K562 (cell line): ENCODE measurements around the gene SCEL. TPM values are rescaled to one million over a fixed set of nuclear protein-coding genes. Genes with fewer than 3 reads are reported as not detected.

Source experiments
- ATAC-seq: fragments of 200-7000 bp; cut with Tn5 transposase; 3 replicates; pipeline ENCODE4 v1.9.1; 2020; ENCODE audit warnings: moderate library complexity
- BruUV-seq: library from RNA; stranded (reverse); fragments of 400-500 nt; replicated peaks from 2 replicates; lab custom pipeline; 2021; lab: Mats Ljungman, UMichigan
- CTCF ChIA-PET: fragments of 300-600 bp; formaldehyde crosslinking; extraction: SDS; loops from one replicate; lab custom pipeline; 2021; ENCODE audit warnings: low intra/inter-chr PET ratio; lab: Yijun Ruan, JAX
- POLR2A ChIA-PET: fragments of 300-600, 350-650 bp; sonication (Branson Sonifier 250); formaldehyde crosslinking; extraction: SDS; loops from one replicate; lab custom pipeline; 2021; ENCODE audit warnings: antibody characterized with exemption, inconsistent platforms; lab: Yijun Ruan, JAX
- DNase-seq, 4 experiments: peaks; one replicate each; pipeline versions ENCODE4 v3.0.0 to v3.0.0-alpha.2; 2011 to 2018; ENCODE audit warnings: low spot score in 3 of 4, mixed read lengths in 3 of 4; ENCODE audit errors: extremely low read depth in 1 of 4
- FAIRE-seq: peaks from 2 replicates; lab custom pipeline; 2011; peaks lifted over from hg19 to GRCh38; lab: Jason Lieb, UNC
- H2AFZ ChIP-seq: 2 replicates; pipeline ENCODE4 v1.6.0; 2011; ENCODE audit warnings: low read depth, low read length, control low read depth, inconsistent platforms
- H3K27ac ChIP-seq: fragments of 200-600 bp; 3 replicates; pipeline ENCODE4 v1.8.0; 2011; ENCODE audit warnings: low read depth, mild to moderate bottlenecking, control low read depth, inconsistent platforms, low read length, moderate library complexity, mixed read lengths; ENCODE audit errors: extremely low read depth
- H3K27me3 ChIP-seq, 2 experiments: fragments of 300-600 bp in 1 of 2; 2 replicates in 1 of 2; 3 replicates in 1 of 2; pipeline versions ENCODE4 v1.6.0 to v1.8.0; 2011; ENCODE audit warnings: inconsistent platforms in 2 of 2, low read length in 2 of 2, mild to moderate bottlenecking in 1 of 2, mixed read lengths in 1 of 2, moderate library complexity in 1 of 2; ENCODE audit not compliant: control insufficient read depth in 2 of 2, insufficient read depth in 2 of 2
- H3K36me3 ChIP-seq: fragments of 300-600 bp; 3 replicates; pipeline ENCODE4 v1.8.0; 2011; ENCODE audit warnings: mild to moderate bottlenecking, low read length, inconsistent platforms; ENCODE audit not compliant: control insufficient read depth, insufficient read depth
- H3K4me1 ChIP-seq, 2 experiments: fragments of 200-600 bp in 1 of 2; replicated peaks in 1 of 2; 2 replicates in 1 of 2; 3 replicates in 1 of 2; pipeline versions ENCODE4 v1.5.1 to v1.8.0; 2011; ENCODE audit warnings: inconsistent platforms in 2 of 2, low read length in 2 of 2, mild to moderate bottlenecking in 1 of 2, mixed read lengths in 1 of 2, moderate library complexity in 1 of 2; ENCODE audit not compliant: control insufficient read depth in 2 of 2, insufficient read depth in 2 of 2
- H3K4me2 ChIP-seq: 2 replicates; pipeline ENCODE4 v1.6.1; 2011; ENCODE audit warnings: low read length, control low read depth, inconsistent platforms, mixed read lengths; ENCODE audit not compliant: insufficient read depth
- H3K4me3 ChIP-seq: fragments of 200-600 bp; sonication (generic), shearing (Covaris generic); 2 replicates; pipeline ENCODE4 v1.5.1; 2016; ENCODE audit warnings: control low read depth, inconsistent platforms
- H3K79me2 ChIP-seq: fragments of 200-600 bp; 3 replicates; pipeline ENCODE4 v1.8.0; 2011; ENCODE audit warnings: low read length, inconsistent platforms; ENCODE audit not compliant: control insufficient read depth, insufficient read depth
- H3K9ac ChIP-seq, 2 experiments: 2 replicates each; pipeline versions ENCODE4 v1.6.0 to v1.6.1; 2011; ENCODE audit warnings: low read depth in 2 of 2, low read length in 2 of 2, control low read depth in 1 of 2, inconsistent platforms in 1 of 2, mild to moderate bottlenecking in 1 of 2, mixed read lengths in 1 of 2; ENCODE audit not compliant: insufficient read depth in 1 of 2
- H3K9me1 ChIP-seq: one replicate; pipeline ENCODE4 v1.6.0; 2011; ENCODE audit warnings: inconsistent platforms, mild to moderate bottlenecking, low read length, moderate library complexity; ENCODE audit not compliant: control insufficient read depth, insufficient read depth
- H3K9me3 ChIP-seq: replicated peaks from 2 replicates; pipeline ENCODE4 v1.5.1; 2011; ENCODE audit warnings: low read depth, low read length, inconsistent platforms; ENCODE audit not compliant: control insufficient read depth, insufficient read depth
- H4K20me1 ChIP-seq: replicated peaks from 2 replicates; pipeline ENCODE4 v1.6.1; 2011; ENCODE audit warnings: low read length, inconsistent platforms, mixed read lengths; ENCODE audit not compliant: control insufficient read depth, insufficient read depth
- ARID1B ChIP-seq: fragments of 450-650 bp; IDR thresholded peaks from 2 replicates; pipeline ENCODE4 v1.6.1; 2016; ENCODE audit warnings: antibody characterized with exemption, mild to moderate bottlenecking, inconsistent platforms
- ATF1 ChIP-seq, 2 experiments: fragments of 450-650 bp in 1 of 2; IDR thresholded peaks; 2 replicates each; pipeline ENCODE4 v1.6.1; 2016; ENCODE audit warnings: missing compliant biosample characterization in 1 of 2, missing genetic modification characterization in 1 of 2
- CEBPB ChIP-seq: fragments of 450-650 bp; IDR thresholded peaks from 2 replicates; pipeline ENCODE4 v1.6.1; 2016; ENCODE audit warnings: missing genetic modification characterization, missing compliant biosample characterization
- ELF4 ChIP-seq: fragments of 450-650 bp; formaldehyde crosslinking; IDR thresholded peaks from 2 replicates; pipeline ENCODE4 v1.4.0; 2022; ENCODE audit warnings: missing genetic modification characterization
- NCOA1 ChIP-seq: fragments of 450-650 bp; IDR thresholded peaks from 2 replicates; pipeline ENCODE4 v1.6.1; 2016; ENCODE audit warnings: low read depth
- NFE2 ChIP-seq: IDR thresholded peaks from 2 replicates; pipeline ENCODE4 v1.6.1; 2014; ENCODE audit warnings: antibody characterized with exemption, low read depth
- NRF1 ChIP-seq, 2 experiments: fragments of 450-650 bp; IDR thresholded peaks in 1 of 2; conservative IDR thresholded peaks in 1 of 2; 2 replicates each; pipeline ENCODE4 v1.6.1; 2014; ENCODE audit warnings: mild to moderate bottlenecking in 2 of 2
- PTTG1 ChIP-seq: fragments of 450-650 bp; IDR thresholded peaks from 2 replicates; pipeline ENCODE4 v1.6.1; 2016; ENCODE audit warnings: low read depth, mild to moderate bottlenecking, missing genetic modification characterization, missing compliant biosample characterization
- RNF2 ChIP-seq: sonication (generic); IDR thresholded peaks from 2 replicates; pipeline ENCODE4 v1.6.1; 2016
- SMARCC2 ChIP-seq: fragments of 450-650 bp; IDR thresholded peaks from 2 replicates; pipeline ENCODE4 v1.6.1; 2017; ENCODE audit warnings: antibody characterized with exemption, moderate library complexity, mild to moderate bottlenecking, low read depth
- SRSF1 ChIP-seq: fragments of 200-400 bp; formaldehyde crosslinking; IDR thresholded peaks from 2 replicates; pipeline ENCODE4 v1.6.1; 2017; ENCODE audit warnings: mild to moderate bottlenecking, low read depth, low read length, moderate library complexity
- ZNF121 ChIP-seq: sonication (generic); formaldehyde crosslinking; conservative IDR thresholded peaks from 2 replicates; pipeline ENCODE4 v1.8.0; 2022; ENCODE audit warnings: missing genetic modification reagents
- ZNF217 ChIP-seq: sonication (generic); formaldehyde crosslinking; IDR thresholded peaks from 2 replicates; pipeline ENCODE4 v1.8.0; 2022; ENCODE audit warnings: mild to moderate bottlenecking, missing genetic modification reagents
- ZNF586 ChIP-seq: fragments of 450-650 bp; formaldehyde crosslinking; conservative IDR thresholded peaks from 2 replicates; pipeline ENCODE4 v1.4.0; 2020; ENCODE audit warnings: mild to moderate bottlenecking, moderate library complexity
- WGBS: fragments of 100-300 bp; shearing (Covaris generic); methylation state at CpG from one replicate; pipeline ENCODE4 v1.1.6; 2016; ENCODE audit warnings: low coverage, mixed read lengths; ENCODE audit not compliant: insufficient coverage; ENCODE audit errors: missing lambda C conversion rate; 5-methylcytosine and 5-hydroxymethylcytosine counted together
- in situ Hi-C: fragments of 300-500 bp; cut with MboI; formaldehyde crosslinking; loops from 4 replicates; pipeline ENCODE4 v1.15.0; 2018; ENCODE audit warnings: inconsistent platforms, mixed read lengths
- intact Hi-C: fragments of 100-400 bp; cut with micrococcal nuclease; formaldehyde crosslinking; loops from 2 replicates; pipeline ENCODE4 v1.14.2; 2022
- polyA plus RNA-seq, 8 experiments: library from polyadenylated mRNA; depleted of rRNA in 4 of 8; stranded (reverse) in 5 of 8; unstranded in 3 of 8; fragments of >200 nt; fragmentation: Nextera tagmentation in 2 of 8; fragmentation: Illumina TruSeq in 1 of 8; extraction: Ambion mirVana in 2 of 8; extraction: Trizol in 1 of 8; gene quantifications; 2 replicates each; pipeline versions ENCODE4 v1.2.1 to v1.2.3, GENCODE V29; 2011 to 2014; ENCODE audit warnings: inconsistent platforms in 1 of 8, missing spikeins in 1 of 8
- total RNA-seq, 7 experiments: library from RNA; depleted of rRNA in 6 of 7; stranded (reverse); fragments of >200 nt in 6 of 7; fragmentation: Illumina TruSeq in 2 of 7; extraction: Trizol in 2 of 7; gene quantifications; 2 replicates each; pipeline versions ENCODE4 v1.2.1 to v1.2.3, GENCODE V29; 2011 to 2021; ENCODE audit warnings: low replicate concordance in 1 of 7
- TF ChIP-seq, protein P1 (sequence below): sonication (generic); IDR thresholded peaks from 2 replicates; pipeline ENCODE4 v1.6.1; 2016
- TF ChIP-seq, protein P2 (sequence below): fragments of 200-800 bp; sonication (Bioruptor generic); IDR thresholded peaks from 2 replicates; pipeline ENCODE4 v1.6.1; 2017; ENCODE audit warnings: missing genetic modification characterization, missing compliant biosample characterization

The SCEL gene
- total and polyA plus RNA-seq, 9 of the 15 experiments (the other 6 are each of a cell fraction or from before 2014, with no cell fraction given), result not detected

GRCh38 chr13:77528834-77529500, 6.5 kb upstream of the SCEL start:
- H3K9me3 ChIP-seq, result no peaks in the 10 kb centered on the region
- DNase-seq, result no peak
- H3K79me2 ChIP-seq, result no peaks in the 10 kb centered on the region
- CTCF ChIA-PET, result no interaction called here
- H3K4me2 ChIP-seq, result no peak overlapping the region
- in situ Hi-C loops, result no loop called here
- TF ChIP-seq PTTG1 (tag) (no peak), RNF2 (no peak), NRF1 (conservative IDR thresholded peaks at IDR 0.05 in 1 of 2, IDR thresholded peaks at IDR 0.05 in 1 of 2) (no peak), NFE2 (no peak), ARID1B (no peak)
- H3K27ac ChIP-seq, result no peak overlapping the region
- no peaks in the 10 kb centered on the region for H4K20me1 ChIP-seq
- H3K9me1 ChIP-seq, result no peaks in the 10 kb centered on the region
- no peak overlapping the region for H2AFZ ChIP-seq
- H3K4me1 ChIP-seq, result no peaks in the 10 kb centered on the region
- intact Hi-C loops, result no loop called here
- POLR2A ChIA-PET, result no interaction called here
- FAIRE-seq, result no peak
- no TSS peak for BruUV-seq
- no peak overlapping the region for H3K9ac ChIP-seq
- H3K27me3 ChIP-seq, result no peaks in the 10 kb centered on the region
- H3K36me3 ChIP-seq, result no peaks in the 10 kb centered on the region
- 0% methylated on average over 4 of the region's 4 CpGs for WGBS
- no peak for ATAC-seq
- H3K4me3 ChIP-seq, result no peak overlapping the region

GRCh38 chr13:77529501-77529840, 6.0 kb upstream of the SCEL start:
- in situ Hi-C loops (no loop called here), intact Hi-C loops (no loop called here)
- no TSS peak for BruUV-seq
- no peaks in the 10 kb centered on the region for H3K36me3 ChIP-seq
- H3K4me1 ChIP-seq, result no peaks in the 10 kb centered on the region
- no peak overlapping the region for H3K4me3 ChIP-seq
- H3K9ac ChIP-seq, result no peak overlapping the region
- no peak overlapping the region for H3K4me2 ChIP-seq
- 0% methylated on average over 4 of the region's 4 CpGs for WGBS
- no peaks in the 10 kb centered on the region for H4K20me1 ChIP-seq
- FAIRE-seq (no peak), DNase-seq (no peak), ATAC-seq (no peak)
- H3K27me3 ChIP-seq, result no peaks in the 10 kb centered on the region
- no peak overlapping the region for H3K27ac ChIP-seq
- H3K9me3 ChIP-seq, result no peaks in the 10 kb centered on the region
- H3K9me1 ChIP-seq, result no peaks in the 10 kb centered on the region
- POLR2A ChIA-PET, result no interaction called here
- CTCF ChIA-PET, result no interaction called here
- H3K79me2 ChIP-seq, result no peaks in the 10 kb centered on the region
- no peak overlapping the region for H2AFZ ChIP-seq
- no peak for TF ChIP-seq ATF1 (CRISPR knock-in tag; IDR thresholded peaks at IDR 0.05)
- no peak for TF ChIP-seq ATF1 (tag; IDR thresholded peaks at IDR 0.05)
- TF ChIP-seq NCOA1, result no peak
- TF ChIP-seq ZNF217 (CRISPR knock-in tag), result no peak
- TF ChIP-seq ZNF586 (CRISPR knock-in tag), result no peak
- TF ChIP-seq, protein P1, sequence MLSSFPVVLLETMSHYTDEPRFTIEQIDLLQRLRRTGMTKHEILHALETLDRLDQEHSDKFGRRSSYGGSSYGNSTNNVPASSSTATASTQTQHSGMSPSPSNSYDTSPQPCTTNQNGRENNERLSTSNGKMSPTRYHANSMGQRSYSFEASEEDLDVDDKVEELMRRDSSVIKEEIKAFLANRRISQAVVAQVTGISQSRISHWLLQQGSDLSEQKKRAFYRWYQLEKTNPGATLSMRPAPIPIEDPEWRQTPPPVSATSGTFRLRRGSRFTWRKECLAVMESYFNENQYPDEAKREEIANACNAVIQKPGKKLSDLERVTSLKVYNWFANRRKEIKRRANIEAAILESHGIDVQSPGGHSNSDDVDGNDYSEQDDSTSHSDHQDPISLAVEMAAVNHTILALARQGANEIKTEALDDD, result no peak
- TF ChIP-seq CEBPB, result no peak
- TF ChIP-seq, protein P2, sequence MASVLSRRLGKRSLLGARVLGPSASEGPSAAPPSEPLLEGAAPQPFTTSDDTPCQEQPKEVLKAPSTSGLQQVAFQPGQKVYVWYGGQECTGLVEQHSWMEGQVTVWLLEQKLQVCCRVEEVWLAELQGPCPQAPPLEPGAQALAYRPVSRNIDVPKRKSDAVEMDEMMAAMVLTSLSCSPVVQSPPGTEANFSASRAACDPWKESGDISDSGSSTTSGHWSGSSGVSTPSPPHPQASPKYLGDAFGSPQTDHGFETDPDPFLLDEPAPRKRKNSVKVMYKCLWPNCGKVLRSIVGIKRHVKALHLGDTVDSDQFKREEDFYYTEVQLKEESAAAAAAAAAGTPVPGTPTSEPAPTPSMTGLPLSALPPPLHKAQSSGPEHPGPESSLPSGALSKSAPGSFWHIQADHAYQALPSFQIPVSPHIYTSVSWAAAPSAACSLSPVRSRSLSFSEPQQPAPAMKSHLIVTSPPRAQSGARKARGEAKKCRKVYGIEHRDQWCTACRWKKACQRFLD (CRISPR knock-in tag), result no peak
- TF ChIP-seq SMARCC2, result no peak
- no peak for TF ChIP-seq ZNF121
- no peak for TF ChIP-seq ELF4 (CRISPR knock-in tag)
- no peak for TF ChIP-seq SRSF1
